GM18519 (cell line): Measurements from ENCODE around the gene AFTPH.
"Not testable (repeated sequence)": the region's sequence is repeated elsewhere in the genome, so short reads cannot be mapped to it uniquely, and the experiment has no call there.

ENCODE experiments used
- ATAC-seq: cut with Tn5 transposase; IDR thresholded peaks from one replicate; pipeline ENCODE4 v1.9.1; 2021; ENCODE audit warnings: mild to moderate bottlenecking, moderate library complexity; ENCODE audit not compliant: unreplicated experiment, low FRiP score

AFTPH gene

GRCh38 chr2:64498438-64498837 lies 25.7 kb upstream of the AFTPH start:
- ATAC-seq = no peak

- ATAC-seq = no peak
These were observed 23.6 kb upstream of the AFTPH start for GRCh38 chr2:64500549-64500948.

- ATAC-seq = no peak
These were observed 22.2 kb upstream of the AFTPH start for GRCh38 chr2:64501946-64502345.

- no peak for ATAC-seq
These were observed 21.3 kb upstream of the AFTPH start for GRCh38 chr2:64502860-64503259.

GRCh38 chr2:64504774-64505720 lies 19.1 kb upstream of the AFTPH start:
- ATAC-seq = no peak

- ATAC-seq = no peak
These were observed 17.4 kb upstream of the AFTPH start for GRCh38 chr2:64506686-64507085.

GRCh38 chr2:64514008-64514407 lies 10.1 kb upstream of the AFTPH start:
- no peak for ATAC-seq

GRCh38 chr2:64515086-64515485 lies 9.0 kb upstream of the AFTPH start:
- no peak for ATAC-seq

GRCh38 chr2:64516651-64517510 lies 7.2 kb upstream of the AFTPH start:
- no peak for ATAC-seq

GRCh38 chr2:64517511-64517884 lies 6.6 kb upstream of the AFTPH start:
- ATAC-seq = no peak

GRCh38 chr2:64522843-64523428 lies 1.2 kb upstream of the AFTPH start:
- no peak for ATAC-seq

- no peak for ATAC-seq
These were observed 632 bp downstream of the AFTPH start for GRCh38 chr2:64524604-64525316.

- no peak for ATAC-seq
These were observed 1.1 kb downstream of the AFTPH start for GRCh38 chr2:64525317-64525613.

GRCh38 chr2:64526034-64526433 lies 1.9 kb downstream of the AFTPH start:
- ATAC-seq = no peak

- not testable (repeated sequence) for ATAC-seq
These were observed 6.8 kb downstream of the AFTPH start for GRCh38 chr2:64530946-64531345.

- no peak for ATAC-seq
These were observed 7.9 kb downstream of the AFTPH start for GRCh38 chr2:64532030-64532429.

- ATAC-seq = no peak
These were observed 9.8 kb downstream of the AFTPH start for GRCh38 chr2:64533882-64534281.

- ATAC-seq = no peak
These were observed 10.2 kb downstream of the AFTPH start for GRCh38 chr2:64534363-64534762.

GRCh38 chr2:64535024-64535423 lies 10.9 kb downstream of the AFTPH start:
- no peak for ATAC-seq

GRCh38 chr2:64537991-64538390 lies 13.9 kb downstream of the AFTPH start:
- ATAC-seq = no peak
